GM18498 (cell line): ENCODE results near the gene PIK3CB.
"Not testable (repeated sequence)": the region's sequence is repeated elsewhere in the genome, so short reads cannot be mapped to it uniquely, and the experiment has no call there.

ENCODE experiments used
- ATAC-seq: cut with Tn5 transposase; IDR thresholded peaks from one replicate; pipeline ENCODE4 v1.9.1; 2021; ENCODE audit warnings: mild to moderate bottlenecking, moderate library complexity; ENCODE audit not compliant: unreplicated experiment

The PIK3CB gene

DNA sequence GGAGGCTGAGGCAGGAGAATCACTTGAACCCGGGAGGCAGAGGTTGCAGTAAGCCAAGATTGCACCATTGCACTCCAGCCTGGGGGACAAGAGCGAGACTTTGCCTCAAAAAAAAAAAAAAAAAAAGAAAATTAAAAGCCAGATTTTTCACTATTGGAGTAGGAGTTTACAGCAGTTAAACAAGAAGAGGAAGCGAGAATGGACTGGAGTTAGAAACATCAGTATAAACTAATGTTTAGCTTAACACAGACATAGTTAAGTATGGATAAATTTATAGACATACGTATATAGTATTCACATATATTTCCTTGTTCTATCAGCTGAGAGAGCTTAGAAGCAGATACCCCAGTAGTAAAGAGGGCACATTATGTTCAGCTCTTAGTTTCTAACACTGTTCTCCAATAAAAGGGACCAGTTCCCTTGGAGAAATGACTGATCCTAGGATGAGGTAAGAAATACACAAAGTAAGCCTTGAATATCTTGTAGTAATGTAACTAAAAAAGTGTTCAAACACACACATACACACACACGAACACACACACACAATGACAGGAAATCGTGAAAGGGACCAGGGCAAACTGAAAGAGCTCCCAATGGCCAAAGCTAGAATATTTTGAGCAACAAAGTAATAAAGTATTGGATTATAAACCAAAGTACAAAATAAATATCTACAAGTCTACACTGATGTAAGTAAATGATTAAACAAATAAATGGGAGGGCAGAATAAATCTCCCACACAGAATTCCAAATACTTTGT lies 25.1 kb downstream of the PIK3CB start:
- ATAC-seq, result no peak

DNA sequence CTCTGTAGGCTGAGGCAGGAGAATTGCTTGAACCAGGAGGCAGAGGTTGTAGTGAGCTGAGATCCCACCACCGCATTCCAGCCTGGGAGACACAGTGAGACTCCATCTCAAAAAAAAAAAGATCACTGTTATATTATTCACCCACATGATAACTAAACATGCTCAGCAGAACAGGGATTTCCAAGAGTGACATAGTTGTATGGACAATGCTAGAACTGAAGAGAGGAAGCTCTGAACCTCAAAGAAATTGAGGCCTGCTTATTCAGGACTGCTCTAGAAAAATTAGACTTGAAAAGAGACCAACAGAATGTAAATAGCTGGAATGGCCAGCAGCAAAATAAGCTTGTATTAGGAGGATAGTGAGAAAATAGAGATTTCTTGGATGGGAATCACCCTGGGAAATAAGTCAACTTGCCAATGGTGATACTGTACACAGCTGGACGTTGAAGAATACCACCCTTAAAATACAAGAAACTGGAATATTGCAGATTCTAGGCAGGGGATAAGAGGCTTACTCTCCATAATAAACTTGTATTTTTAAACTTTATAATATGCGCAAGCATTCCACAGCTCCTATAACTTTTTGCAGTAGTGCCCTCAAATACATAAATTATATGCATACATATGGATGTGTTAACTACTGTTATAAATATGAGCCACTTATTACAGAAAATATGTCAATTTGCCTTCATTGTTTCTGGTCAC lies 28.2 kb downstream of the PIK3CB start:
- no peak for ATAC-seq

DNA sequence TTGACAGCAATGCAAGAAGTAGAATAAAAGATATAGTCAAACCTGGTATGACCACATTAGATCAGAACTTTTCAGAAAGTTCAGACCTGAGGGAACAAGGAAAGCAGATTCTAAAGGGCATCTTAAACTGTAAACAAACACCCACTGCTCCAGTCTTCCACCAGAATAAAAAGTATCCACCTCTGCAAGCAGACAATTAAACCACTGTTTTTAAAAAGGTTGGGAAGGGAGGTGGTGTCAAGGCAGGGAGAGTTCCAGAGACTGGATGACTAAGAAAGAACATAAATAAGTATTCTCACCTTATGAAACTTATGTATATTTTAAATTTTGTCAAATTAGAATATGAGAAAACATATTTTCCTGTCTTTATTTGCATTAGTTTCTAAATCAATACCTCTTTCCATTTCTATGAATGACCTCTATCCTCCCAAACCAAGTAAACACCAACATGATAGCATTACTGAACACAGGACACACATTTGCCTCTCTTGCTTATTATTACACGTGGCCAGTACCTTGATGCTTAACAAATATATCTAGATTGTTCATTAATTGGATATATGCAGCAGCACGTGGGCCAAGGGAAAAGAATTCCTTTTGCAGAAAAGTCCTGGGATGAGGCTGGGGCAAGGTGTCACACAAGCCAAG lies 31.6 kb downstream of the PIK3CB start:
- ATAC-seq, result no peak

DNA sequence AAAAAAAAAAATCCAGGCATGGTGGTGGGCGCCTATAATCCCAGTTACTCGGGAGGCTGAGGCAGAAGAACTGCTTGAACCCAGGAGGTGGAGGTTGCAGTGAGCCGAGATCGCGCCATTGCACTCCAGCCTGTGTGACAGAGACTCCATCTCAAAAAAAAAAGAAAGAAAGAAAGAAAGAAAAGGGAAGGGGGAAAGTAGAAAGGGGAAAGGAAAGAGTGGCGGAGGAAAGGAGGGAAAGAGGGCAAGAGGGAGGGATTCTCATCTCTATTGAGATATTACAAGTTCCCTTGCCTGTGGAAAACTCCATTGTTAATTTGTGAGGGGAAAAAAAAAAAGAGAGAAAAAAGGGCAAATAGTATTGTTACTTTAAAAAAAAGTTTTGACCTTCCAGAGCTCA lies 32.5 kb downstream of the PIK3CB start:
- not testable (repeated sequence) for ATAC-seq

DNA sequence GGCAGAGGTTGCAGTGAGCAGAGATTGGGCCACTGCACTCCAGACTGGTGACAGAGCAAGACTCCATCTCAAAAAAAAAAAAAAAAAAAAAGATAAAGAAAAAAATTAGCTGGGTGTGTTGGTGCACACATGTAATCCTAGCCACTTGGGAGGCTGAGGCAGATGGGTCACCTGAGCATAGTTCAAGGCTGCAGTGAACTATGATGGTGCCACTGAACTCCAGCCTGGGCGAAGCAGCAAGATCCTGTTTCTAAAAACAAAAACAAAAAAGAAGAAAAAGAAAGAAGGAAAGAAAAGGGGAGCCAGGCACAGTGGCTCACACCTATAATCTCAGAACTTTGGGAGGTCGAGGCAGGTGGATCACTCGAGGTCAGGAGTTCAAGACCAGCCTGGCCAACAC lies 32.9 kb downstream of the PIK3CB start:
- ATAC-seq, result no peak

DNA sequence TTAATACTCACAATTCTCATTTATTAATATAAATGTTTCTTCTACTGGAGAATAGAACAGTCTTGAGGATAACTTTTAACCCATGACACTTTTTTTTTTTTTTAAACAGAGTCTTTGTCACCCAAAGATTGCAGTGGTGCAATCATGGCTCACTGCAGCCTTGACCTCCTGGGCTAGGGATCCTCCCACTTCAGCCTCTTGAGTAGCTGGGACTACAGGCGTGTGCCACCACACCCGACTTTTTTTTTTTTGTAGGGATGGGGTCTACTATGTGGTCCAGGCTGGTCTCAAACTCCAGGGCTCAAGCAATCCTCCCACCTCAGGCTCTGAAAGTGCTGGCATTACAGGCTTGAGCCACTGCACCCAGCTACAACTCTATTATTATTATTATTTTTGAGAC lies 34.5 kb downstream of the PIK3CB start:
- no peak for ATAC-seq

DNA sequence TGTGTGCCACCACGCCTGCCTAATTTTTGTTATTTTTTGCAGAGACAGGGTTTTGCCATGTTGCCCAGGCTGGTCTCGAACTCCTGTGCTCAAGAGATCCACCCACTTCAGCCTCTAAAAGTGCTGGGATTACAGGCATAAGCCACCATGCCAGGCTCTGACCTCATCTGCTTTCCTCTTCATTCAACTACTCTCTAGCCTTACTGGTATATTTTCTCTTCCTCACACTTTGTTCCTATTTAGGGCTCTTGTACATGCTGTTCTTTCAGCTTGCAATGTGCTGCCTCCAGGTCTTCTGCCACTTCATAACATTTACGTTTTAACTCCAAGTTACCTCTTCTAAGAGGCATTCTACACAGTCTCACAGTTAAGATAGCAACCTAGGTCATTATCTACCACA lies 34.9 kb downstream of the PIK3CB start:
- no peak for ATAC-seq

DNA sequence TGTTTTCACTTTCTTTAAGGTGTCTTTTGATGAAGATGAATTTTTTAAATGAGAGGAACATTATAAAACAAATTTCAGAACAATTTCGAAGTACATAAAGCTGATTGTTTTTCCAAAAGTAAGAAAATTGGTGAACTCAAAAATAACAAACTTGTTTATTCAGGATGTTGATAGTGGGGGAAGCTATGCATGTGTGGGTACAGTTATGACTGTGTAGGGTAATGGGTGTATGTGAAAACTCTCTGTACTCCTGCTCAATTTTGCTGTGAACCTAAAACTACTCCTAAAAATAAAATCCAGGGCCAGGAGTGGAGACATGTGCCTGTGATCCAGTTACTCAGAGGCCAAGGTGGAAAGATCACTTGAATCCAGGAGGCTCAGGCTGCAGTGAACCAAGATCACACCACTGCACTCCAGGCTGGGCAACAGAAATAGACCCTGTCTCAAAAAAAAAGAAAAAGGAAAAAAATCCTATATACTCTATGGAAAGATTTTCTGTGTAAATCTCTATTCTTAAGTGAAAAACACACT lies 37.2 kb downstream of the PIK3CB start:
- ATAC-seq, result no peak

DNA sequence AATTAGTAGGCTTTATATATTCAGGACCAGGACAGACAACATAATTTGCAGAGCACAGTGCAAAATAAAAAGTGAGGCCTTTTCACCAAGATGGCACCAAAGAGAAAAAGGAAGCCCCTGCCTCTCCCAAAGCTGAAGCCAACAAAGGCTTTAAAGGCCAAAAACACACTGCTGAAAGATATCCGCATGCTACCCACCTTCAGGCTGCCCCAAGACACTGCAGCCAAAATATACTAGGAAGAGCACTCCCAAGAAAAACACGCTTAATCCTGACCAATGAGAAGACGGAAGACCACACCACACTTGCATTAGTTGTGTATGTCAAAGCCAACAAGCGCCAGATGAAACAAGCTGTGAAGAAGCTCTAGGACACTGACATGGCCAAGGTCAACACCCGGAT lies 38.0 kb downstream of the PIK3CB start:
- ATAC-seq, result no peak

DNA sequence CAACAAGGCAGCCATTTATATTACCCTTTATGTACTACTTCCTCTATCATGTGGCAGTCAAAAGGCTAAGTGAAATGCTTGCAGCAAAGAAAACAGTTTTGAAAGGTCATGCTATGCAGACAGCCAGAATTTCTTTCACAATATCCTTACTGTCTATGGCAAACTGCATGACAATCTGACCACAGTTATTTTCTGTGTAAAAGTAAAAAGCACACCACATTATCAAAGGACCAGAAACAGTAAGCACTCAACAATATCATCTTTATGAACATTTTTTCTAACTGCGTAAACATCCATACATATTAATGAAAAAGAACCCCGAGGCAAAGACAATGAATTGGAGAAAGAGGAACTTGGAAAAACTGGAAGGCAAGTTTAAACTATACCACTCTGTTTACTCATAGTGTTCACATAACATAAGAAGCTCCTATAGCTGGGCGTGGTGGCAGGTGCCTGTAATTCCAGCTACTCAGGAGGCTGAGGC lies 47.9 kb downstream of the PIK3CB start:
- no peak for ATAC-seq

DNA sequence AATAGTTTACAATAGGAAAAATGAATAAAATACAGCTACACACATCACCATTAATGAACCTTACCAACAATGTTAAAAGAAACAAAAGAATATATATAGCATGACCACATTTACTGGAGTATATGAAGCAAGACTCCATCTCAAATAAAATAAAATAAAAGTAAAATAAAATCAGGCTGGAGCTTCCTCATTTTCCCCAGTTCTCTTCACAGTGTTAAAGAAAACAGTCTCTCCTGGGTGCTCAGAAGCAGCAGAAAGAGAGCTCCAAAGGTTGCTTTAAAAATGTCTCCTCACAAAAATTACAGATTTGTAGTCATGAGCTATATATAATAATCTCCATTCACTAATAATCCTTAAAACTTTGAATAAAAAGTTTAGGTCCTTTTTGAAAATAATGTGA lies 48.8 kb downstream of the PIK3CB start:
- ATAC-seq, result no peak

DNA sequence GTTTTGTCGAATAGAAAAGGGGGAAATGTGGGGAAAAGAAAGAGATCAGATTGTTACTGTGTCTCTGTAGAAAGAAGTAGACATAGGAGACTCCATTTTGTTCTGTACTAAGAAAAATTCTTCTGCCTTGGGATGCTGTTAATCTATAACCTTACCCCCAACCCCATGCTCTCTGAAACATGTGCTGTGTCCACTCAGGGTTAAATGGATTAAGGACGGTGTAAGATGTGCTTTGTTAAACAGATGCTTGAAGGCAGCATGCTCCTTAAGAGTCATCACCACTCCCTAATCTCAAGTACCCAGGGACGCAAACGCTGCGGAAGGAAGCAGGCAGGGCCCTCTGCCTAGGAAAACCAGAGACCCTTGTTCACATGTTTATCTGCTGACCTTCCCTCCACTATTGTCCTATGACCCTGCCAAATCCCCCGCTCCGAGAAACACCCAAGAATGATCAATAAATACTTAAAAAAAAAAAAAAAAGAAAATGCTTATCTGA lies 49.3 kb downstream of the PIK3CB start:
- ATAC-seq, result not testable (repeated sequence)

DNA sequence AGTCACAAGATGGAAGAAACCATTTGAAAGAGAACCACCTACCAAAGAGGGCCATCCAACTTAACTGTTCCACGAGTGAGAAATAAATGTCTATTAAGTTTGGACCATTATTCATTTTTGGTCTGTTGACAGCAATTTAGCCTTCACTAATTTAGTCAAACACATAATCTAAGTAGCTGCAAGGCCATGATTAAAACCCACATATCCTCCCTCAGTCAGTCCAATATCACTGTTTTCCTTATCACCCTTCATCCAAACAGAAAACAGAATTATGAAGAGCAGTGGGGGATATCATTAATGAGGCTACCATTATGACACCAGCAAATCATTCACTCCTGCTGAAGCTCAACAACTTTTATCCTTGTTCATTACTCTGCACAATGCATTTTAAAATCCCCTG lies 52.0 kb downstream of the PIK3CB start:
- no peak for ATAC-seq

DNA sequence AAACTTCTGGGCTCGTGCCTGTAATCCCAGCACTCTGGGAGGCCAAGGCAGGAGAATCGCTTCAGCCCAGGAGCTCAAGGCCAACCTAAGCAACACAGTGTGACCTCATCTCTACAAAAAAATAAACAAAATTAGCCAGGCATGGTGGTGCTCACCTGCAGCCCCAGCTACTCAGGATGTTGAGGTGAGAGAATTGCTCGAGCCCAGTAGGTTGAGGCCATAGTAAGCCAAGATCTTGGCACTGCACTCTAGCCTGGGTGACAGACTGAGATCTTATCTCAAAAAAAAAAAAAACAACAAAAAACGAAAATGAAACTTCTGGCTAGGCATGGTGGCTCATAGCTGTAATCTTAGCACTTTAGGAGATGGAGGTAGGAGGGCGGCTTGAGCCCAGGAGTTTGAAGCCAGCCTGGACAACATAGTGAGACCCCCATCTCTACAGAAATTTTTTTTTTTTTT lies 53.7 kb downstream of the PIK3CB start:
- ATAC-seq, result peak; percentile 63

DNA sequence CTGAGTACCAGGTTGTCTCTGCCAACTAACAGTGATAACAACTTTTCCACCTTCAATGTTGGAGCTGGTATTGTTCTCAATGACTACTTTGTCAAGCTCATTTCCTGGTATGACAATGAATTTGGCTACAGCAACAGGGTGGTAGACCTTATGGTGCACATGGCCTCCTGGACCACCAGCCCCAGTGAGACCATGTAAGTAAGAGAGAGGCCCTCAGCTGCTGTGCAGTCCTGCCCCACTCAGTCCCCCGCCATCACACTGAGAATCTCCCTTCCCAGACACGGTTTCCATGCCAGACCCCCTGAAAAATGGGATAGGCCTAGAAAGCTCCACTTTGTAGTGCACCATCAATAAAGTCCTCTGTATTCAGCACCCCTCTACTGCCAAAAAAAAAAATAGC lies 56.1 kb downstream of the PIK3CB start:
- ATAC-seq, result no peak

DNA sequence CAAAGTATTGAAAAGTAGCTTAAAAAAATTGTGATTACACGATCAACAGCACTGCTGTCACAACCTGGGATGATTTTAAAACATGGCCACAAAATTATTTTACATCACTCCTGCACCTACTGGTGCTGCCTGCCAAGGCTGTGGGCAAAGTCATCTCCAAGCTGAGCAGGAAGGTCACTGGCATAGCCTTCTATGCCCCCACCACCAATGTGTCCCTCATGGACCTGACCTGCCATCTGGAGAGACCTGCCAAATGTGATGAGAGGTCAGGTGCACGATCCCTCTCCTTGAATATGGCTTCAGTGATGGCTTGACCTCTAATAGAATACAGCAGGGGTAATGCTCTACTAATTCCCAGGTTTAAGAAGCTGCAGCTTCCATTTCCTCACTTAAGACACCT lies 57.8 kb downstream of the PIK3CB start:
- no peak for ATAC-seq

DNA sequence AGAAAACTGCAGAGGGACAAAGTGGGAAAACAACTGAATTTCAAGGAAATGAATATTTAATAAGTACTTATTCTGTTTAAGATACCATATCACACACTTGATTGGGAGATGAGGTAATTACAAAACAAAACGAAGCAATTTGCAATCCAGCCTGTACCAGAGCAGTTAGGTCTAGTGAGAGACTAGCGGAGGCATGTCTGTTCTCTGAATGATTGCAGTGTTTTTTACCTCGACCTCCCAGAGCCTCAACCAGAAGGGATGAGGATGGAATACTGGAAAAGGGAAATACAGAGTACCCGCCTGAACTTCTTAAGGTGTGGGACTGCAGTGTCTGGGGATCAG lies 59.5 kb downstream of the PIK3CB start:
- ATAC-seq, result no peak

DNA sequence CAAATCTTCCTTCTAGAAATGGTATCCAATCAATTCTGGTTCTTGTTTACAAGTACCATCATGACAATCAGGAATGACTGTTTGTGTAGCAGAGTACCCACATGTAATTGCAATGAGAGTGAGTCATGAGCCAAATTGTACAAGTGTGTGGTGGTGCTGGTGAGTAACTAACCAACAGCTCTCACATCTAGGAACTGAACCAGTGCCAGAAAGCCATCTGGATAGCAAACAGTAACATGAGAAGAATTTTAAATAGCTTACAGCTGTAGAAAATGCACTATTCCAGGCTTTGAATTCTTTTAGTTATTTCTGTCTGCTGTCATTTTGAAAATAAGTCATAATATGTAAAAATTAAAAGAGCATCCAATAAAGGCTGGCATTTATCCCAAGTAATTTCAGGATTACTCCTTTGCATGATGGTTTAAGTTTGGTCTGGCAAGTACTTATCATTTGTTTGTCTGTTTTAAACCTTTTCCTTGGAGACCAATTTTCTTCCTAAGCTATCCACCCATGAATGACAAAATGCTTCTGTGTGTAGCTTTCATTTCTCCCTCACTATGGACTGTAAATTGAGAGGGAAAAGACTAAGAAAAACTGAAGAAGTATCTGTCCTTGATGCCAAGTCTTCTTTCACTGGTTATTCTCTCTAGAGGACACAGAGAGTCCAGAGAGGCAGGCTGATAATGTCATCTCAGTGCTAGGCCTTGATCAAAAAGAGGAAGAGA lies 60.0 kb downstream of the PIK3CB start:
- peak; percentile 77 for ATAC-seq

DNA sequence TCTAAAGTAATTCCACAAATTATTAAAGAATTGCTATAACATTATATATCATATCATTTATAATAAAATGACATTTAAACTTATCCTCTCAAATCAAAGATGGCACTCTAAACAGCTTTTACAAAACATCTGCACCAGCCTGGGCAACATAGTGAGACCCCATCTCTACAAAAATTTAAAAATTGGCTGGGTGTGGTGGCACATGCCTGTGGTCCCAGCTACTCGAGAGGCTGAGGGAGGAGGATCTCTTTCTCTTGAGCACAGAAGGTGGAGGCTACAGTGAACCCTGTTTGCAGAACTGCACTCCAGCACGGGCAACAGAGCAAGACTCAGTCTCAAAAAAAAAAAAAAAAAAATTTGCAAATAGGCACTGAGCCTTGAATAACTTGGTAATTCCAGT lies 63.1 kb downstream of the PIK3CB start:
- no peak for ATAC-seq

DNA sequence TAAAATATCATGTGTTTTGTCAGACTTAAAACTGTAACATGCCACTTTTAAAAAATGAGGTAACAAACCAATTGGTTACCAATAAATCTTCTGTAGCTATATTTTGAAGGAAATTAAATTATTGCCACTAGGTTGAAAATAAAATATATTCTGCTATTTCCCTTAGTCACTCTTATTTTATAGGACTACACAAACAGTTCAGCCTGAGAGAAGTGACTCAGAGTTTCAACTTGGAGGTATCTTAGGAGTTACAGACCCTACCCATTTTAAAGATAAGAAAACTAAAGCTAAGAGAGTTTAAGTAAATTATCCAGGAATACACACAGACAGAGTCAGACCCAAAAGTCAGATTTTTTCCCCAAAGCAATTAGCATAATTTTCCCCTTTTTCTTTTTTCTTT lies 65.1 kb downstream of the PIK3CB start:
- ATAC-seq, result no peak

DNA sequence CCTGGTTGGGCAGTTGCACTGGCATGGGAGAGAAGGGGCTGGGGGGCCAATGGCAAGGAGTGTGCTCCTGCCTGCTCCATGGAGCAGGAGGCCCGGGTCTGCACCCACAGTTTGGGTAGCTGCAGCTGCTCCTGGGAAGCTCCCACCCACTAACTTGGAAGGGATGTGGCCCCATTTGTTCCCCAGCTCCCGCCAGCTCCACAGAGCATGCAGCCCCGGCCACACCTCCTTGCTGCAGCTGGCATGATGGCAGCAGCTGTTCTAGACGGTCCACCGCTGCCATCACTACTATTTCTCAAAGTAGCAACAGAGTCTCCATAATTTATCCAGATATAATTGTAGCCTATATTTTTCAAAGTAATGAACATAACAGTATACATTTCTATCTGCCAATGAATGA lies 65.8 kb downstream of the PIK3CB start:
- ATAC-seq, result no peak
